A549 (cell line): ENCODE data around the gene MAP3K20.

Source experiments
- FOSL2 ChIP-seq, 2 experiments: fragments of 450-650 bp in 1 of 2; fragments of >200 bp in 1 of 2; sonication (Bioruptor Twin) in 1 of 2; formaldehyde crosslinking; IDR thresholded peaks; 2 replicates each; pipeline versions ENCODE4 v1.5.0 to v1.6.1; 2016 to 2020; ENCODE audit warnings: mild to moderate bottlenecking in 1 of 2, moderate library complexity in 1 of 2
- HDAC2 ChIP-seq: fragments of 200-600 bp; sonication (generic); IDR thresholded peaks from 2 replicates; pipeline ENCODE4 v1.6.1; 2016
- USF2 ChIP-seq: fragments of 450-650 bp; IDR thresholded peaks from 2 replicates; pipeline ENCODE4 v1.6.1; 2014; ENCODE audit warnings: antibody characterized with exemption
- TF ChIP-seq, protein P1 (sequence below): fragments of >200 bp; sonication (Bioruptor Twin); formaldehyde crosslinking; IDR thresholded peaks from 3 replicates; pipeline ENCODE4 v1.5.1; 2016

DNA sequence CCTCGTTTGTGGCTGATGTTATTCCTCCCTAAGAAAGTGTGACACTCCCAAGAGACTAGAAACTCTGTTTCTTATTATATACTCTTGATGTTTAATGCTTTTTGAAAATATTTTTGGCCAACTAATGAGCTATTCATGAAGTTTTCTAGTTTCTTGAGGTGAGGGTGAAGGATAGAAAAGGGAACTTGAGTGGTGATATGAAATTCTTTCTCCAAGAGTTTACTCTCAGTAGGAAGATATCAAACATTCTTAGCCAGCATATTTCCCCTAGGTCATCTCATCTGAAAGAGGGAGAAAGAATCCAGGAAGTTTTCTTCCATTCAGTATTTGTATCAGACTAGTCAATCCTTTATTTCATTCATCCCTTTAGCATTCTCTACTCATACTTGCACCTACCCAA lies 95.7 kb downstream of the MAP3K20 start:
- no peak for TF ChIP-seq HDAC2
- TF ChIP-seq, protein P1, sequence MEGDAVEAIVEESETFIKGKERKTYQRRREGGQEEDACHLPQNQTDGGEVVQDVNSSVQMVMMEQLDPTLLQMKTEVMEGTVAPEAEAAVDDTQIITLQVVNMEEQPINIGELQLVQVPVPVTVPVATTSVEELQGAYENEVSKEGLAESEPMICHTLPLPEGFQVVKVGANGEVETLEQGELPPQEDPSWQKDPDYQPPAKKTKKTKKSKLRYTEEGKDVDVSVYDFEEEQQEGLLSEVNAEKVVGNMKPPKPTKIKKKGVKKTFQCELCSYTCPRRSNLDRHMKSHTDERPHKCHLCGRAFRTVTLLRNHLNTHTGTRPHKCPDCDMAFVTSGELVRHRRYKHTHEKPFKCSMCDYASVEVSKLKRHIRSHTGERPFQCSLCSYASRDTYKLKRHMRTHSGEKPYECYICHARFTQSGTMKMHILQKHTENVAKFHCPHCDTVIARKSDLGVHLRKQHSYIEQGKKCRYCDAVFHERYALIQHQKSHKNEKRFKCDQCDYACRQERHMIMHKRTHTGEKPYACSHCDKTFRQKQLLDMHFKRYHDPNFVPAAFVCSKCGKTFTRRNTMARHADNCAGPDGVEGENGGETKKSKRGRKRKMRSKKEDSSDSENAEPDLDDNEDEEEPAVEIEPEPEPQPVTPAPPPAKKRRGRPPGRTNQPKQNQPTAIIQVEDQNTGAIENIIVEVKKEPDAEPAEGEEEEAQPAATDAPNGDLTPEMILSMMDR, result no peak
- TF ChIP-seq USF2, result no peak
- no peak for TF ChIP-seq FOSL2 (IDR thresholded peaks at IDR 0.05)
- no peak for TF ChIP-seq FOSL2 (CRISPR knock-in tag; IDR thresholded peaks at IDR 0.05)
